Neural cell (in vitro differentiated cells): ENCODE results near the gene GBA2. TPM values are rescaled to one million over a fixed set of nuclear protein-coding genes. Genes with fewer than 3 reads are reported as not detected.

Experiments used
- H2AFZ ChIP-seq: fragments of 200-600, 300-800 bp; sonication (generic), shearing (Covaris generic); 2 replicates; pipeline ENCODE4 v1.6.0; 2014; ENCODE audit warnings: low read depth, mild to moderate bottlenecking, antibody characterized with exemption, low read length, moderate library complexity
- H3F3A ChIP-seq: fragments of 200-600 bp; shearing (Covaris generic); 2 replicates; pipeline ENCODE4 v1.6.1; 2016; ENCODE audit warnings: mild to moderate bottlenecking, moderate library complexity, mixed read lengths, antibody characterized with exemption, low read length; ENCODE audit not compliant: insufficient read depth, poor library complexity, severe bottlenecking
- H3K27ac ChIP-seq: fragments of 200-600, 300-800 bp; sonication (generic), shearing (Covaris generic); 2 replicates; pipeline ENCODE4 v1.5.1; 2014; ENCODE audit warnings: mild to moderate bottlenecking, low read length, moderate library complexity
- H3K27me3 ChIP-seq: fragments of 300-800, 200-600 bp; sonication (generic), shearing (Covaris generic); 2 replicates; pipeline ENCODE4 v1.6.0; 2014; ENCODE audit warnings: mild to moderate bottlenecking, low read depth, low read length, moderate library complexity; ENCODE audit not compliant: insufficient read depth
- H3K36me3 ChIP-seq: fragments of 300-800, 200-600 bp; sonication (generic), shearing (Covaris generic); 2 replicates; pipeline ENCODE4 v1.5.1; 2014; ENCODE audit warnings: mild to moderate bottlenecking, antibody characterized with exemption, low read length, moderate library complexity; ENCODE audit not compliant: insufficient read depth
- H3K4me2 ChIP-seq: fragments of 300-800, 200-600 bp; sonication (generic), shearing (Covaris generic); 2 replicates; pipeline ENCODE4 v1.6.0; 2014; ENCODE audit warnings: mild to moderate bottlenecking, low read length
- H3K4me3 ChIP-seq: fragments of 300-800, 200-600 bp; sonication (generic), shearing (Covaris generic); 2 replicates; pipeline ENCODE4 v1.5.1; 2014; ENCODE audit warnings: mild to moderate bottlenecking, low read length, moderate library complexity
- H3K79me2 ChIP-seq: fragments of 200-600 bp; shearing (Covaris generic); replicated peaks from 2 replicates; pipeline ENCODE4 v1.6.0; 2014; ENCODE audit warnings: mild to moderate bottlenecking, low read length, moderate library complexity; ENCODE audit not compliant: insufficient read depth
- H3K9ac ChIP-seq: fragments of 300-800, 200-600 bp; sonication (generic), shearing (Covaris generic); 2 replicates; pipeline ENCODE4 v1.6.1; 2016; ENCODE audit warnings: mild to moderate bottlenecking, low read length, mixed read lengths
- H3K9me2 ChIP-seq: fragments of 200-600 bp; shearing (Covaris generic); 2 replicates; pipeline ENCODE4 v1.6.1; 2016; ENCODE audit warnings: mild to moderate bottlenecking, low read length, mixed read lengths; ENCODE audit not compliant: insufficient read depth
- H3K9me3 ChIP-seq: fragments of 200-600, 300-800 bp; sonication (generic), shearing (Covaris generic); 2 replicates; pipeline ENCODE4 v1.6.1; 2016; ENCODE audit warnings: mild to moderate bottlenecking, mixed run types, low read length, moderate library complexity, mixed read lengths
- H4K20me1 ChIP-seq: fragments of 200-600 bp; shearing (Covaris generic); 2 replicates; pipeline ENCODE4 v1.6.1; 2016; ENCODE audit warnings: mild to moderate bottlenecking, mixed run types; ENCODE audit not compliant: insufficient read depth
- EP300 ChIP-seq: fragments of 450-650 bp; conservative IDR thresholded peaks from 2 replicates; pipeline ENCODE4 v1.6.1; 2014; ENCODE audit warnings: antibody characterized with exemption, mild to moderate bottlenecking, moderate library complexity; ENCODE audit not compliant: poor library complexity, severe bottlenecking
- EZH2 ChIP-seq: fragments of 200-600, 300-800 bp; shearing (Covaris generic), sonication (generic); IDR thresholded peaks from 2 replicates; pipeline ENCODE4 v1.6.1; 2014; ENCODE audit warnings: antibody characterized with exemption, low read length, borderline replicate concordance, mild to moderate bottlenecking; ENCODE audit not compliant: insufficient read depth, poor library complexity, severe bottlenecking
- POLR2AphosphoS5 ChIP-seq: IDR thresholded peaks from 2 replicates; pipeline ENCODE4 v1.6.1; 2012
- RAD21 ChIP-seq: fragments of 450-650 bp; conservative IDR thresholded peaks from 2 replicates; pipeline ENCODE4 v1.6.1; 2014; ENCODE audit warnings: antibody characterized with exemption, mild to moderate bottlenecking, moderate library complexity
- SMC3 ChIP-seq: fragments of 450-650 bp; conservative IDR thresholded peaks from 2 replicates; pipeline ENCODE4 v1.6.1; 2014; ENCODE audit warnings: antibody characterized with exemption, mild to moderate bottlenecking, moderate library complexity; ENCODE audit not compliant: poor library complexity
- TAF1 ChIP-seq: IDR thresholded peaks from 2 replicates; pipeline ENCODE4 v1.6.1; 2012; ENCODE audit warnings: low read depth
- polyA plus RNA-seq: library from polyadenylated mRNA; depleted of rRNA; stranded (reverse); fragments of >200 nt; gene quantifications from 2 replicates; pipeline ENCODE4 v1.2.3, GENCODE V29; 2014
- TF ChIP-seq, protein P1 (sequence below): fragments of 450-650 bp; IDR thresholded peaks from 2 replicates; pipeline ENCODE4 v1.5.1; 2014; ENCODE audit warnings: antibody characterized with exemption, mild to moderate bottlenecking, moderate library complexity; ENCODE audit not compliant: poor library complexity, severe bottlenecking
- TF ChIP-seq, protein P2 (sequence below): IDR thresholded peaks from 2 replicates; pipeline ENCODE4 v1.6.1; 2012; ENCODE audit warnings: borderline replicate concordance

Gene GBA2
- polyA plus RNA-seq, 1 donor from 2014 or later = 113 TPM

DNA sequence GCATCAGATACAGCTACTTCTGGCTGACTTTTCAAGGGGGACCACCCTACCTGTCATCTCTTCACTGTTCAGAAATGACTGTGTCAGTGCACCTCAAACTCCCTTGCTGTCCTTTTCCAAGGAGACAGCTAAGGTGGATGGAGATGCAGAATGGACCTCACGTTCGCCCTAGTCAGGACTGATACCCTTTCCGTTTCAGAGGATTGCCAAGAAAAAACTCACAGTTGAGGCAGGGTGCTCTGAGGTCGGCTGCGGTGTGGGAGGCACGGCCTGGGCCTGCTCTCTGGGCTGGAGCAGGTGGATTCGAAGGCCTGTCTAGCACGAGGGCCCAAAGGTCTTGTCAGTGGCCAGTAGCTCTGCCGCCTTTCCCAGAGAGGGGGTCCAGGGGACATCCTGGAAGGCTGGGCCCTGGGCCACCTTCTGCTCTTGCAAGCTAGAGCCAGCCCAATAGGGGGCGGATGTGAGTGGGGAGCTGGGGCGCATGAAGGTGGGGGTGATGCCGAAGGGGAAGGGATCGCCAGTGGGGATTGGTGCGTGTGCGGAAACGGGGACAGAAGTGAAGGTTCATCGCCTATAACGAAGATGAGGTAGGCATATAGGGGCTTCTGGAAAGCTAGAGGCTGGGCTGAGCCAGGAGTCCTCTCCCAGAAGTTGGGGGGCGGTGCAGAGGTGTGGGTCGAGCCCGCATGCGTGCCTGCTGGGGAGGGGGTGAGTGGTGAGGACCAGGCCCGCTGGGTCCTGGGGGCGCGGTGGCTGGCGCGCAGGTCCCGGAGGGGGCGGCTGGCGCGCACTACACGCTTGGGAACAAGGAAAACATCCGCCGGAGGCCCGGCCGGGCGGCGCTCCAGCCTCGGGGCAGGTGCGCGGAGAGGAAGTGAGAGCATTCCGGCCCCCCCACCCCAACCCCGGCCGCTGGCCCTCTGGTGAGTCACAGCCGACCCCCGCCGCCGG lies 7.5 kb upstream of the GBA2 start:
- H3K9ac ChIP-seq = peak overlapping the region; percentile 58
- no peak overlapping the region for H3K27ac ChIP-seq
- no peaks in the 10 kb centered on the region for H3F3A ChIP-seq
- no peaks in the 10 kb centered on the region for H4K20me1 ChIP-seq
- H3K27me3 ChIP-seq = no peaks in the 10 kb centered on the region
- peaks cover 6% of the 10 kb centered on the region for H3K36me3 ChIP-seq
- H3K4me2 ChIP-seq = no peak overlapping the region
- TF ChIP-seq, protein P1, sequence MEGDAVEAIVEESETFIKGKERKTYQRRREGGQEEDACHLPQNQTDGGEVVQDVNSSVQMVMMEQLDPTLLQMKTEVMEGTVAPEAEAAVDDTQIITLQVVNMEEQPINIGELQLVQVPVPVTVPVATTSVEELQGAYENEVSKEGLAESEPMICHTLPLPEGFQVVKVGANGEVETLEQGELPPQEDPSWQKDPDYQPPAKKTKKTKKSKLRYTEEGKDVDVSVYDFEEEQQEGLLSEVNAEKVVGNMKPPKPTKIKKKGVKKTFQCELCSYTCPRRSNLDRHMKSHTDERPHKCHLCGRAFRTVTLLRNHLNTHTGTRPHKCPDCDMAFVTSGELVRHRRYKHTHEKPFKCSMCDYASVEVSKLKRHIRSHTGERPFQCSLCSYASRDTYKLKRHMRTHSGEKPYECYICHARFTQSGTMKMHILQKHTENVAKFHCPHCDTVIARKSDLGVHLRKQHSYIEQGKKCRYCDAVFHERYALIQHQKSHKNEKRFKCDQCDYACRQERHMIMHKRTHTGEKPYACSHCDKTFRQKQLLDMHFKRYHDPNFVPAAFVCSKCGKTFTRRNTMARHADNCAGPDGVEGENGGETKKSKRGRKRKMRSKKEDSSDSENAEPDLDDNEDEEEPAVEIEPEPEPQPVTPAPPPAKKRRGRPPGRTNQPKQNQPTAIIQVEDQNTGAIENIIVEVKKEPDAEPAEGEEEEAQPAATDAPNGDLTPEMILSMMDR = peak; percentile 57
- TF ChIP-seq POLR2AphosphoS5 (no peak), SMC3 (no peak), EP300 (no peak), EZH2 (no peak)
- H3K79me2 ChIP-seq = no peaks in the 10 kb centered on the region
- H3K4me3 ChIP-seq = peak overlapping the region; percentile 67
- no peaks in the 10 kb centered on the region for H3K9me3 ChIP-seq
- H2AFZ ChIP-seq = no peak overlapping the region
- H3K9me2 ChIP-seq = no peaks in the 10 kb centered on the region

DNA sequence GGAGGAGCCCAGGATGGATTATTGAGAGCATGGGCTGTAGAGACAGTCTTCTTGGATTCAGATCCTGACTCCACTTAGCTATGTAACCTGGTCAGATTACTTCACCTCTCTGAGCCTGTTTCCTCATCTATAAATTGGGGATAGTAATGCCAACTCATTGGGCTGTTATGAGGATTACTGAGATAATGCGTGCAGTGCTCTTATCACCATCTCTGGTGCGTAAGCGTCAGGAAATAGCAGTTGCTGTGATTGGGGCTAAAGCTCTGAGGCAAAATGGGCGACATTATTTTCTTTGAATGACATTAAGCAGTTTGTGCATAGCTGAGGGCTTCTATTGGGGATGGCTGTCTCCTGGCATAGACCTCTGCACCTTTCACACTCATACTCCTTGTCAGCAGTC lies 6.0 kb upstream of the GBA2 start:
- Histone ChIP-seq H3K9ac (no peak overlapping the region), H3K79me2 (no peaks in the 10 kb centered on the region), H3F3A (no peaks in the 10 kb centered on the region), H3K27ac (no peak overlapping the region), H3K4me3 (no peak overlapping the region), H3K4me2 (no peak overlapping the region), H3K36me3 (peaks cover 6% of the 10 kb centered on the region), H3K27me3 (no peaks in the 10 kb centered on the region), H3K9me2 (no peaks in the 10 kb centered on the region), H3K9me3 (no peaks in the 10 kb centered on the region), H4K20me1 (no peaks in the 10 kb centered on the region), H2AFZ (no peak overlapping the region)
- TF ChIP-seq TAF1 (no peak), EP300 (no peak), POLR2AphosphoS5 (no peak), EZH2 (no peak)
- TF ChIP-seq, protein P2, sequence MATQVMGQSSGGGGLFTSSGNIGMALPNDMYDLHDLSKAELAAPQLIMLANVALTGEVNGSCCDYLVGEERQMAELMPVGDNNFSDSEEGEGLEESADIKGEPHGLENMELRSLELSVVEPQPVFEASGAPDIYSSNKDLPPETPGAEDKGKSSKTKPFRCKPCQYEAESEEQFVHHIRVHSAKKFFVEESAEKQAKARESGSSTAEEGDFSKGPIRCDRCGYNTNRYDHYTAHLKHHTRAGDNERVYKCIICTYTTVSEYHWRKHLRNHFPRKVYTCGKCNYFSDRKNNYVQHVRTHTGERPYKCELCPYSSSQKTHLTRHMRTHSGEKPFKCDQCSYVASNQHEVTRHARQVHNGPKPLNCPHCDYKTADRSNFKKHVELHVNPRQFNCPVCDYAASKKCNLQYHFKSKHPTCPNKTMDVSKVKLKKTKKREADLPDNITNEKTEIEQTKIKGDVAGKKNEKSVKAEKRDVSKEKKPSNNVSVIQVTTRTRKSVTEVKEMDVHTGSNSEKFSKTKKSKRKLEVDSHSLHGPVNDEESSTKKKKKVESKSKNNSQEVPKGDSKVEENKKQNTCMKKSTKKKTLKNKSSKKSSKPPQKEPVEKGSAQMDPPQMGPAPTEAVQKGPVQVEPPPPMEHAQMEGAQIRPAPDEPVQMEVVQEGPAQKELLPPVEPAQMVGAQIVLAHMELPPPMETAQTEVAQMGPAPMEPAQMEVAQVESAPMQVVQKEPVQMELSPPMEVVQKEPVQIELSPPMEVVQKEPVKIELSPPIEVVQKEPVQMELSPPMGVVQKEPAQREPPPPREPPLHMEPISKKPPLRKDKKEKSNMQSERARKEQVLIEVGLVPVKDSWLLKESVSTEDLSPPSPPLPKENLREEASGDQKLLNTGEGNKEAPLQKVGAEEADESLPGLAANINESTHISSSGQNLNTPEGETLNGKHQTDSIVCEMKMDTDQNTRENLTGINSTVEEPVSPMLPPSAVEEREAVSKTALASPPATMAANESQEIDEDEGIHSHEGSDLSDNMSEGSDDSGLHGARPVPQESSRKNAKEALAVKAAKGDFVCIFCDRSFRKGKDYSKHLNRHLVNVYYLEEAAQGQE = no peak

DNA sequence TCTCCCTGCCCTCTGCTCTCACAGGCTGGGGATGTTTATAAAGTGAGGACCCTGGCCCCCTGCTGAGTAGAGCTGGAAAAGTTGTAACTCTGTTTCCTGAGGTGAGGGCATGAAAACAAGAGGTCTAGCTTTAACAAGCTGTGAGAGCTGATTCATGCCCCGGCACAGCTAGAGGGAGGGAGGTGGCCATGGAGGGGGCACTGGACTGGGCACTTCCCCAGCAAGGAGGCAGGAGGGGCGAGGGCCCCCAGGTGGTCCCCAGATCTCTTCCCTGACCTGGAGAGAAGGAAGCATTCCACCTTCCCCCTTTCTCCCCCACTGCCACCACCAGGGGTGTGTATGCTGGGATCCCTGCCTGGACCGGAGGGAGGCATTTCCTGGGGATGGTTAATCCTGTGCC lies 5.2 kb upstream of the GBA2 start, which contains the start of gene MSMP:
MSMP (minus strand) TSS at position 13 of the 400 bp plus-strand sequence. CDS start 147 bp downstream, outside the sequence.
- no peaks in the 10 kb centered on the region for H3F3A ChIP-seq
- H3K36me3 ChIP-seq = peaks cover 6% of the 10 kb centered on the region
- TF ChIP-seq EP300 (no peak), RAD21 (no peak), TAF1 (no peak), SMC3 (no peak)
- H3K79me2 ChIP-seq = no peaks in the 10 kb centered on the region
- no peak within 1 kb of the TSS for H3K4me2 ChIP-seq
- H3K9me2 ChIP-seq = no peaks in the 10 kb centered on the region
- H3K27ac ChIP-seq = no peak within 1 kb of the TSS
- no peaks in the 10 kb centered on the region for H4K20me1 ChIP-seq
- no peak within 1 kb of the TSS for H3K9ac ChIP-seq
- no peaks in the 10 kb centered on the region for H3K9me3 ChIP-seq
- H3K27me3 ChIP-seq = no peaks in the 10 kb centered on the region
- no peak within 1 kb of the TSS for H2AFZ ChIP-seq
- H3K4me3 ChIP-seq = no peak within 1 kb of the TSS
